HepG2 (cell line): ENCODE results near the gene C1orf115. TPM values are rescaled to one million over a fixed set of nuclear protein-coding genes. Genes with fewer than 3 reads are reported as not detected.

Source experiments
- ATAC-seq: fragments of 200-7000 bp; cut with Tn5 transposase; 3 replicates; pipeline ENCODE4 v1.9.1; 2020; ENCODE audit warnings: mild to moderate bottlenecking, moderate library complexity
- BruUV-seq: library from RNA; stranded (reverse); fragments of 400-500 nt; replicated peaks from 2 replicates; lab custom pipeline; 2021; lab: Mats Ljungman, UMichigan
- CTCF ChIA-PET: fragments of 300-600 bp; formaldehyde crosslinking; extraction: SDS; loops from one replicate; lab custom pipeline; 2021; ENCODE audit warnings: low total read pairs, inconsistent platforms, low intra/inter-chr PET ratio; lab: Yijun Ruan, JAX
- POLR2A ChIA-PET: fragments of 350-600 bp; sonication (Branson Sonifier 250); formaldehyde crosslinking; loops from one replicate; lab custom pipeline; 2020; ENCODE audit warnings: antibody characterized with exemption, inconsistent platforms; lab: Yijun Ruan, JAX
- DNase-seq: peaks from one replicate; pipeline ENCODE4 v3.0.0-alpha.2; 2015; ENCODE audit warnings: low spot score
- FAIRE-seq: peaks from 3 replicates; lab custom pipeline; 2011; peaks lifted over from hg19 to GRCh38; lab: Jason Lieb, UNC
- H2AFZ ChIP-seq: one replicate; pipeline ENCODE4 v1.6.1; 2011; ENCODE audit warnings: low read length, inconsistent platforms
- H3K27ac ChIP-seq: fragments of 300-600 bp; 3 replicates; pipeline ENCODE4 v1.8.0; 2011; ENCODE audit warnings: mixed run types, mild to moderate bottlenecking, mixed read lengths, low read length, inconsistent platforms; ENCODE audit not compliant: insufficient read depth; ENCODE audit errors: extremely low read length
- H3K27me3 ChIP-seq, 2 experiments: fragments of 200-600 bp in 1 of 2; 2 replicates in 1 of 2; 3 replicates in 1 of 2; pipeline versions ENCODE4 v1.6.0 to v1.8.0; 2011; ENCODE audit warnings: low read length in 2 of 2, mild to moderate bottlenecking in 2 of 2, moderate library complexity in 2 of 2, inconsistent platforms in 1 of 2; ENCODE audit not compliant: insufficient read depth in 2 of 2, control insufficient read depth in 1 of 2
- H3K36me3 ChIP-seq, 2 experiments: fragments of 200-600 bp in 1 of 2; replicated peaks in 1 of 2; 2 replicates in 1 of 2; 3 replicates in 1 of 2; pipeline versions ENCODE4 v1.5.1 to v1.8.0; 2011; ENCODE audit warnings: low read length in 2 of 2, inconsistent platforms in 1 of 2; ENCODE audit not compliant: insufficient read depth in 2 of 2, control insufficient read depth in 1 of 2
- H3K4me1 ChIP-seq: 2 replicates; pipeline ENCODE4 v1.5.1; 2012; ENCODE audit warnings: low read length, inconsistent platforms; ENCODE audit not compliant: insufficient read depth
- H3K4me2 ChIP-seq: 2 replicates; pipeline ENCODE4 v1.6.0; 2011; ENCODE audit warnings: low read depth, low read length, inconsistent platforms
- H3K4me3 ChIP-seq, 3 experiments: fragments of 200-600 bp in 1 of 3; sonication (generic), shearing (Covaris generic) in 1 of 3; replicated peaks in 1 of 3; 2 replicates each; pipeline ENCODE4 v1.5.1; 2011 to 2016; ENCODE audit warnings: low read length in 3 of 3, inconsistent platforms in 2 of 3, low read depth in 2 of 3, mild to moderate bottlenecking in 2 of 3, control low read depth in 1 of 3, mixed read lengths in 1 of 3; ENCODE audit not compliant: insufficient read depth in 1 of 3
- H3K79me2 ChIP-seq: one replicate; pipeline ENCODE4 v1.6.1; 2011; ENCODE audit warnings: low read length, inconsistent platforms; ENCODE audit not compliant: insufficient read depth
- H3K9ac ChIP-seq: 2 replicates; pipeline ENCODE4 v1.6.0; 2011; ENCODE audit warnings: mild to moderate bottlenecking, low read depth, low read length, inconsistent platforms; ENCODE audit not compliant: insufficient read depth
- H3K9me3 ChIP-seq: 2 replicates; pipeline ENCODE4 v1.5.1; 2012; ENCODE audit warnings: mild to moderate bottlenecking, low read length
- H4K20me1 ChIP-seq: 2 replicates; pipeline ENCODE4 v1.6.0; 2011; ENCODE audit warnings: inconsistent platforms, mild to moderate bottlenecking, low read length, moderate library complexity; ENCODE audit not compliant: insufficient read depth
- AGO1 ChIP-seq: fragments of 200-400 bp; formaldehyde crosslinking; IDR thresholded peaks from 2 replicates; pipeline ENCODE4 v1.6.1; 2017; ENCODE audit warnings: mild to moderate bottlenecking, low read depth, low read length, moderate library complexity; ENCODE audit not compliant: poor library complexity, severe bottlenecking
- EP300 ChIP-seq, 3 experiments: sonication (generic) in 1 of 3; formaldehyde crosslinking in 1 of 3; IDR thresholded peaks; 2 replicates each; pipeline versions ENCODE4 v1.5.1 to v1.6.1; 2011 to 2020; ENCODE audit warnings: low read depth in 2 of 3, low read length in 2 of 3, borderline replicate concordance in 1 of 3, improper control_type of control experiment in 1 of 3, mild to moderate bottlenecking in 1 of 3, missing genetic modification reagents in 1 of 3, moderate library complexity in 1 of 3
- ETV6 ChIP-seq: sonication (generic); formaldehyde crosslinking; conservative IDR thresholded peaks from 2 replicates; pipeline ENCODE4 v1.4.0; 2020; ENCODE audit warnings: missing genetic modification reagents
- HNRNPUL1 ChIP-seq: fragments of 200-400 bp; formaldehyde crosslinking; IDR thresholded peaks from 2 replicates; pipeline ENCODE4 v1.6.1; 2017; ENCODE audit warnings: low read depth, mild to moderate bottlenecking, low read length, moderate library complexity
- MTERF4 ChIP-seq: sonication (generic); formaldehyde crosslinking; IDR thresholded peaks from 2 replicates; pipeline ENCODE4 v1.8.0; 2023; ENCODE audit warnings: mild to moderate bottlenecking, missing genetic modification reagents
- NFIB ChIP-seq: sonication (generic); formaldehyde crosslinking; IDR thresholded peaks from 2 replicates; pipeline ENCODE4 v1.9.0; 2021; ENCODE audit warnings: missing genetic modification reagents, mild to moderate bottlenecking, borderline replicate concordance
- POLR2AphosphoS5 ChIP-seq: IDR thresholded peaks from 2 replicates; pipeline ENCODE4 v1.6.1; 2012; ENCODE audit warnings: low read depth, low read length
- RFX5 ChIP-seq: IDR thresholded peaks from 2 replicates; pipeline ENCODE4 v1.6.1; 2011; ENCODE audit warnings: low read depth, low read length, improper control_type of control experiment
- SCMH1 ChIP-seq: sonication (generic); formaldehyde crosslinking; IDR thresholded peaks from 2 replicates; pipeline ENCODE4 v1.9.0; 2021; ENCODE audit warnings: missing genetic modification reagents, mild to moderate bottlenecking, borderline replicate concordance
- SNAPC5 ChIP-seq: sonication (generic); formaldehyde crosslinking; IDR thresholded peaks from 2 replicates; pipeline ENCODE4 v1.8.1; 2023; ENCODE audit warnings: mild to moderate bottlenecking, missing genetic modification reagents, borderline replicate concordance
- SYNCRIP ChIP-seq: fragments of 200-400 bp; formaldehyde crosslinking; IDR thresholded peaks from 2 replicates; pipeline ENCODE4 v1.6.1; 2018; ENCODE audit warnings: mild to moderate bottlenecking, low read depth, low read length; ENCODE audit not compliant: insufficient read depth
- THAP7 ChIP-seq: sonication (generic); formaldehyde crosslinking; IDR thresholded peaks from 2 replicates; pipeline ENCODE4 v1.8.1; 2023; ENCODE audit warnings: mild to moderate bottlenecking, missing genetic modification reagents
- ZNF10 ChIP-seq: sonication (generic); formaldehyde crosslinking; IDR thresholded peaks from 2 replicates; pipeline ENCODE4 v1.4.0; 2020; ENCODE audit warnings: mild to moderate bottlenecking, low read depth, missing genetic modification reagents, borderline replicate concordance
- ZNF564 ChIP-seq: sonication (generic); formaldehyde crosslinking; IDR thresholded peaks from 2 replicates; pipeline ENCODE4 v1.8.1; 2023; ENCODE audit warnings: mild to moderate bottlenecking, missing genetic modification reagents
- ZSCAN31 ChIP-seq: sonication (generic); formaldehyde crosslinking; IDR thresholded peaks from 2 replicates; pipeline ENCODE4 v1.5.0; 2020; ENCODE audit warnings: low read depth, mild to moderate bottlenecking, missing genetic modification reagents
- WGBS: methylation state at CpG from one replicate; pipeline ENCODE4 v1.1.6; 2017; ENCODE audit warnings: low lambda C conversion rate; 5-methylcytosine and 5-hydroxymethylcytosine counted together
- in situ Hi-C: cut with HindIII; loops from 2 replicates; pipeline ENCODE4 v1.10.0; 2017; ENCODE audit warnings: low pct_unique_long_range_greater_than_20kb; ENCODE audit not compliant: extremely low pct_ligation_motif_present
- intact Hi-C: fragments of 100-400 bp; cut with micrococcal nuclease; formaldehyde crosslinking; loops from one replicate; pipeline ENCODE4 v1.10.0; 2022; ENCODE audit not compliant: unreplicated experiment
- polyA plus RNA-seq, 8 experiments: library from polyadenylated mRNA; depleted of rRNA in 3 of 8; stranded (reverse) in 7 of 8; unstranded in 1 of 8; fragments of >200 nt; fragmentation: Illumina TruSeq in 4 of 8; extraction: Trizol in 4 of 8; gene quantifications; 2 replicates each; pipeline versions ENCODE4 v1.2.1 to v1.2.3, GENCODE V29; 2011 to 2016; ENCODE audit warnings: low read depth in 4 of 8, missing spikeins in 1 of 8, mixed read lengths in 1 of 8; ENCODE audit not compliant: insufficient read depth in 1 of 8
- total RNA-seq, 5 experiments: library from RNA; depleted of rRNA; stranded (reverse); fragments of >200 nt; fragmentation: Illumina TruSeq; extraction: Trizol; gene quantifications; 2 replicates each; pipeline ENCODE4 v1.2.3, GENCODE V29; 2016; ENCODE audit warnings: low read depth in 1 of 5
- TF ChIP-seq, protein P1 (sequence below): sonication (generic); formaldehyde crosslinking; IDR thresholded peaks from 2 replicates; pipeline ENCODE4 v1.5.0; 2020; ENCODE audit warnings: missing genetic modification reagents

C1orf115 gene
- total and polyA plus RNA-seq, 2 of the 13 experiments (the other 11 are each of a cell fraction or from before 2014, with no cell fraction given), result 25.2 to 85.9 TPM

DNA sequence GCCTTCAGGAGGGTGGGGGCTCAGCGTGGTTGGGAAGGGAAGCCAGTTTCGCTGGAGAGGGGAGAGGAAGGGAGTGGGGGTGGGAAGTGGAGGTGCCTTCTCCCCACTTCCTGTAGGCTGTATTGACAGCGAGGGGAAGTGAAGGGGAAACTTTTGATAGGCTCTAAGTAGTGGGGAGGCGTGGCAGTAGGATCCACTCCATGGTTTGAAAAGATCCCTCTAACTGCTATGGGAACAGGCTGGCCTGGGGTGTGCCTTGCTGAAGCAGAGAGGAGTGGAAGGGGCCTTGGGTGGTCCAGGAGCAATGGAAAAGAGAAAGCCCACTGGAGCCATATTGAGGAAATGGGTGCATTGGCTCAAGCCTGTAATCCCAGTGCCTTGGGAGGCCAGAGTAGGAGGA is 20.2 kb downstream of the C1orf115 start:
- Histone ChIP-seq H3K9me3 (no peaks in the 10 kb centered on the region), H3K36me3 (no peaks in the 10 kb centered on the region), H3K27me3 (no peaks in the 10 kb centered on the region), H3K4me3 (no peak overlapping the region), H4K20me1 (no peaks in the 10 kb centered on the region), H3K9ac (no peak overlapping the region), H3K4me2 (no peak overlapping the region), H3K27ac (no peak overlapping the region), H2AFZ (no peak overlapping the region), H3K4me1 (peaks cover 71% of the 10 kb centered on the region), H3K79me2 (no peaks in the 10 kb centered on the region)
- intact Hi-C loops, result no loop called here
- 89% methylated on average over 4 of the region's 4 CpGs for WGBS
- BruUV-seq, result no TSS peak
- ATAC-seq (no peak), DNase-seq (no peak), FAIRE-seq (no peak)
- in situ Hi-C loops, result no loop called here
- CTCF ChIA-PET, result no interaction called here
- POLR2A ChIA-PET, result interaction anchor here (1.0 to 1.2 kb wide), 3 partner anchors 12 to 38 kb away, joined by 3 read pairs; partner anchors contain the start of gene MTARC2
- no peak for TF ChIP-seq ETV6 (CRISPR knock-in tag)
- TF ChIP-seq AGO1, result no peak
- no peak for TF ChIP-seq ZSCAN31 (CRISPR knock-in tag)
- no peak for TF ChIP-seq RFX5
- no peak for TF ChIP-seq HNRNPUL1
- TF ChIP-seq THAP7 (CRISPR knock-in tag), result no peak
- TF ChIP-seq SNAPC5 (CRISPR knock-in tag), result no peak
- no peak for TF ChIP-seq POLR2AphosphoS5
- no peak for TF ChIP-seq EP300 (IDR thresholded peaks at IDR 0.05; ENCODE audit: low read depth in 2 of 2, low read length in 2 of 2)
- TF ChIP-seq EP300 (CRISPR knock-in tag; IDR thresholded peaks at IDR 0.05; ENCODE audit: borderline replicate concordance), result no peak
- no peak for TF ChIP-seq NFIB
- TF ChIP-seq, protein P1, sequence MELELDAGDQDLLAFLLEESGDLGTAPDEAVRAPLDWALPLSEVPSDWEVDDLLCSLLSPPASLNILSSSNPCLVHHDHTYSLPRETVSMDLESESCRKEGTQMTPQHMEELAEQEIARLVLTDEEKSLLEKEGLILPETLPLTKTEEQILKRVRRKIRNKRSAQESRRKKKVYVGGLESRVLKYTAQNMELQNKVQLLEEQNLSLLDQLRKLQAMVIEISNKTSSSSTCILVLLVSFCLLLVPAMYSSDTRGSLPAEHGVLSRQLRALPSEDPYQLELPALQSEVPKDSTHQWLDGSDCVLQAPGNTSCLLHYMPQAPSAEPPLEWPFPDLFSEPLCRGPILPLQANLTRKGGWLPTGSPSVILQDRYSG, result no peak
- no peak for TF ChIP-seq MTERF4 (CRISPR knock-in tag)
- no peak for TF ChIP-seq ZNF564 (CRISPR knock-in tag)
- no peak for TF ChIP-seq SCMH1 (CRISPR knock-in tag)
- TF ChIP-seq ZNF10 (CRISPR knock-in tag), result no peak
- TF ChIP-seq SYNCRIP, result no peak
